ENCODE measurements around the gene ATP8A2.

ATP8A2 gene

DNA sequence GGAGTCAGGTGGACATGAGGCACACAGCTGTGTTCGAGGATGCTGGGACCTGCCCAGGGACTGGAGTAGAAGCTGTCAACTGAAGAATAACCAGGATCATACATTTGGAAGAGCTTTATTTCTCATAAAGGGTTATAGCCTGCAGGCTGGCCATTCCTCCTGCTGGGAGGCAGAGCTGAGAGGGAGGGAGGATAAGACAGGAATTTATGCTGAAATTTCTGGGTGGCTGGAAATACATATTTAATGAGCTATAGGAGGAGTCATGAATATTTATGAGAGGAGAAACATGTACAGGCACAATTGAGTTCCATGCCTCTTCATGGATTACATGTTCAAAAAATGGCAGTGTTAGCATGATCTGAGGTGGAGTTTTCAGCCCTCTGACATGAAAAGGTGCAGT is 528.2 kb downstream of the ATP8A2 start:
- no peak for DNase-seq

DNA sequence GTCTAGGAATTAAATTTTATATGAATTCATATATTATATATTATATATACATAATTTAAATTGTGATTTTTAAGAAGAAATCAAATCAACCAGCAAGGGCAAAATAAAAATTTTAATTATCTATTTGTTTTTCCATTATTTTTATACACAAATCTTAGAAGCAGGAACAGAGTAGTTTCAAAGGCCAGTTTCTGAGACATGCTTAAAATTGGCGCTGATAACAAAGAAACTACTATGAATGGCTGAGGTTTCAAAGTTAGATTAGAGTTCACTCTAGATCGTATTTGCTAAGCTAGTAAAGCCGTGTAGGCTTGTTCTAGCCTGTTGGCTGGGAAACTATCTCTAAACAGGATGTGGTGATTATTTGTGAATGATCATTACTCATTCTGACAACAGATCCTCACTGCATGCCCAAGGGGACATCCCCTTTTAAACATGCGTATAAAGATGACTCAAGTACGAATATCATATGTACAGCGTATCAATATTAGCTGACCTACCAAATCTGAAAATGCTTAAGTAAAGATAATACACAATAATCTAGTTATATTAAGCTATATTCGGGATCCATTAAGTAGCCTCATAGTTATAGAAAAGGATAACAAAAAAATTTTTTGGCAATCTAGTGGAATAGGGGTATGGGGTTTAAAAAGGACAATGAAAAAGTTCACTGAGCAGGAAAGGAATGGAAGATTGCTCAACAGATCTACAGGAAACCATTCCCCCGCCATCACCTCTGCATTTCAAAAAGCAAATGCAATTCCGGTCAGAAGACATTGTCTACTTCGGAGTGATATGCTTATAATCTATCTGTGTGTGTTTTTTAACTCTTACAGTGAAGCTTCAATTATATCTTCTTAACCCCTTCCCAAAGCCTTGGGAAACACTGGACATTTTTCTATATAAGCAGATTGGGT is 529.9 kb downstream of the ATP8A2 start:
- no peak for DNase-seq

DNA sequence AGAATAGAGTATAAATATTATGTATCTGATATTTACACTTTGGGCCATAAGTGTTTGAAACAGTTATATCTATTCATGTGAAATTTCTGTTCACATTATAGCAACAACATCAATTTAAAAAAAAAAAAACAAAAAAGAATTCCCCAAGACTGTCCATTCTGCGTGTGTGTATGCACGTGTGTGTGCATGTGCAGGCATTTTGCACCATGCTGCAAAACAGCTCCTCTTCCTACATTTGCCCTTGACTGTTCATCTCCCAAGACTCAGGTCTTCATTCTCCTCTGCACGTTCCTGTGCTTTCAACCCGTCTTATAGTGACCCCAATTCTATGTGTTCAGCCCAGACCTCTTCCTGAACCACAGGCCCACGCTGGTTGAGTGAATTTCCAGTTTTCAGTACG is 530.7 kb downstream of the ATP8A2 start:
- no peak for DNase-seq

DNA sequence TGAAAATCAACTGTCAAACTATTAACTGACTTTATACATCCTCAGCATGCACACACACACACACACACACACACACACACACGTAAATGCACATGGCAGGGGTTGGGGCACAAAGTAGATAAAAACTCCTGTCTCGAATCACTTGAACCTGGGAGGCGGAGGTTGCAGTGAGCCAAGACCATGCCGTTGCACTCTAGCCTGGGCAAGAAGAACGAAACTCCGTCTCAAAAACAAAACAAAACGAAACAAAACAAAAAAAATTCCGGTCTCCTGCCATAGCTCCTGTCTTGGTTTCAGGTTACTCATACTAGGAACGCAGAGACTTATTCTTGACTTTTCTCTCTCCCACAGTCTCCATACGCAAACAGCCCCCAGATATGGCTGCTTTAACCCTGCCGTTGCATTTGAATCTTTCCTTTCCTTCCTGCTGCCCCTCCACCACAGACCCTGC is 531.1 kb downstream of the ATP8A2 start:
- DNase-seq = no peak

DNA sequence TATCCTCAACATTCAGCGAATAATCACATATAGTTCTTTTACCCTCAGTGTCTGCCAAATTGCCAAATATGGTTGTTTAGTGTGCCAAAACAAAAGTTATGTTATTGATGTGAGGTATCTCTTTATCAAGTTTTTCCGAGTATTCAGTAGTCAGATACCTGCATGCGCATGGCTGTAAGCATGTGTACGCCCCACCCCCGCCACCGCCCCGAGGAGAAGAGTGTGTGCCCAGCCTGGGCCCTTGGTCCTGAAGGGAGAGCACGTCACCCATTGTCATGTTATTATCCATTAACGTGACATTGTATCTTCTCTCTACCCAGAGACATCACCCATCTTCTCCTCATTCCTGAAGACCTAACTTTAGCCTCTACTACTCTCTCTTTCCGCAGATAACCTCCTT is 533.1 kb downstream of the ATP8A2 start:
- no peak for DNase-seq

DNA sequence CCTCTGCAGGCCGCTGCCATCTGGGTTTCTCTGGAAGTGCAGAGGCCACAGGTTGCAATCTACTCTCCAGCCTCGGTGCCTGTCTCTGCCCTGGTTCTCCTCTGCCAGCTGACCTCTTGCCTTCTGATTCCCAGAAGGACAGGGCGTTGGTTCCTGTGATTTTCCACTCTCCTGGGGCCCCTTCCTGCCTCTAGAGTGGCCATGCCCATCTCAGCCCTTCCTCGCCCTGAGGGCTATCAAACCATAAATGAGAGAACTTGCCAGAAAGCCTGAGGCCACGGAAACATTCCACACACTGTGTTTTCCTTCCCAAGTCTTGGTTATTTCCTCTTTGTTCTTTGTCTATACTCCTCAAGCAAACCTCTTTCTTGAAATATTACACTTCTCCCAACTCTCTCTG is 533.8 kb downstream of the ATP8A2 start:
- no peak for DNase-seq

DNA sequence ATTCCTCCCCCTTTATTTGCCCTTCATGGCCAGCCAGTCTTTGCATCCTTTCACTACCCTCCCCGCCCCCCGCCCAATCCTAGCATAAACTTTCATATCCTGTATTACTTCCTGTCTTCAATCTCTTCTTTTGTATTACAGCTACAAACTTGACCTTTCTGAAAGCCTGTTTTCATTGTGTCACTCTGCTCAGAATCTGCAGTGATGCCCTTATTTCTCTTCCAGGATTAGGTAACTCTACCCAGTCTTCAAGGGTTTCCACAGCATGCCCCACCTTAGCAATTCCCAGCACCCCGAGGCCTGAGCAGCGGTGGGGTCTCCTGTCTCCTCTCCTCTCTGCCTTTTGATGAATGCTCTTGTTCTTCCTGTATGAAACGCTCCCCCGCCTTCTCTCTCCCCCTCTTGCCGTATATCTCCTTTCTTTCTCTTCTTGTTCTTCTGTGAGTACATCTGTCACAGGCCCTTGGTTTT is 534.5 kb downstream of the ATP8A2 start:
- DNase-seq = no peak

DNA sequence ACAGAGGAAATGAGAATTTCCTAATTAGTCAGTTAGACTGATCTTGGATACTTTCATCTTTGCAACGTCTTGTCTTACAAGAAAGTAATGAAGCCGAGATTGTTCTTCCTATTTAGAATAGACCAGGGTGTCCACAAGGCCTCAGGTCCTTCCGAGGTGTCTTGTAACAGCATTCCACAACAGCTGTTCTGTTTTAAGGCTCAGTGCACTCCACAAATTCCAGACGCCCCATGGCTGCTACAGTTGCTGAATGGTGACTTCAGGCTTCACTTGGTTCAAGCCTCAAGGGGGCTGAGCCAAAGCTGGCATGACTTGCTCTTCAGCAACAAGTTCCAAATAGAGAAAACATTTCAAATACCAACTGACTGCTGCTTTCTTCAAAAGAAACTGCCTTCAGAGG is 536.6 kb downstream of the ATP8A2 start:
- DNase-seq = no peak

DNA sequence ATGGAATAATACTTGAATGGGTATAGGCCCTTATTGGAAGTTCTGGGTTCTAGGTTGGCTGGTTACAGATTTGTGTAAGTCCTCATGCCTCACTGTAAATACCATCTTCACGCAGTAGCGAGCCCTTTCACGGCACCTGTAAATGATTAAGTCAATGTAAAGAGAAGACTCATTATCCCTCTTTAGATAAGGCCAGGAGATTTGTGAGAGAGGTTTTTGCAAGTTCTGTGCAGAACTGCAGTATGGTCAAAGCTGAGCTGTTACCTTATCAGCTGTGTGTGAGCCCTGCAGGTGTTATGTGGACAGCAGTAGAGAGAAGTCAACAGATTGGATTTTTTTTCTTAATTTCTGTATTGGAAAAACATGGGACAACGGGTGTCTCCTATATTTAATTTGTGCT is 538.5 kb downstream of the ATP8A2 start:
- no peak for DNase-seq

DNA sequence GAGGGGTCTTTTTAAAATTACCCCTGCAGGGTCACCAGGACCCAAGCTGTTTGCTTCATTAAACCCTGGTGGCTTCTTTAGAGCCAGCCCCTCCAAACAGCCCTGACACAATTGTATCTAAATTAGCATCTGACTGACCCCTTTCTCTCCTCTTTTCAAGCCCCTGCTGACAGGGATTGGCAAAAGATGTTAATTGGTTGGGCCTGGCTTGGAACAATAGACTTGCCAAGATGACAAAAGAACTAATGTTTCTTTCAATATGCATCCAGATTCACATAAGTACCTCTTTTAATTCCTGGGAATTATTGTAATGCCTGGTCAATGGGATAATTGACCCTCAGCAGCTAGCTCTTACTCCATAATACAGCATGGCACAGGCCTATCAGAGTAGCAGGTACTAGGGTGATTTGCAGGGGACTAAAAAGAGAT is 539.2 kb downstream of the ATP8A2 start:
- DNase-seq = peak; percentile 75

DNA sequence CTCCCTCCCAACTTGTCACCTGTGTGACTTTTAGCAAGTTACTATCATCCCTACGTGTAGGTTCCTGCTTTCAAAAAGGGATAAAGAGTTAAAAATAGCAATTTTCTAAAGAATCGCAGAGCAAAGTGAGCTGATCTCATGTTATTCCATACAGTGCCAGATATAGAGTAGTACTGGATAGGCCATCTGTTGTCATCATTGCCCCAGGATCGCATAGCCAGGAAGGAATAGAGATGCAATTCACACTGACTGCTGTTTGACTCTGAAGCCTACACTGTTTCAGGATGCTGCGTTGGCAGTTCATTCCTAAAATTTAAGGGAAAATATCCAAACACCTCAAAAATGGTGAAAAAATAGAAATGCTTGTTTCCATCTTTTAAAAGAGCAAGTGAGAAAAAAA is 541.2 kb downstream of the ATP8A2 start:
- no peak for DNase-seq

DNA sequence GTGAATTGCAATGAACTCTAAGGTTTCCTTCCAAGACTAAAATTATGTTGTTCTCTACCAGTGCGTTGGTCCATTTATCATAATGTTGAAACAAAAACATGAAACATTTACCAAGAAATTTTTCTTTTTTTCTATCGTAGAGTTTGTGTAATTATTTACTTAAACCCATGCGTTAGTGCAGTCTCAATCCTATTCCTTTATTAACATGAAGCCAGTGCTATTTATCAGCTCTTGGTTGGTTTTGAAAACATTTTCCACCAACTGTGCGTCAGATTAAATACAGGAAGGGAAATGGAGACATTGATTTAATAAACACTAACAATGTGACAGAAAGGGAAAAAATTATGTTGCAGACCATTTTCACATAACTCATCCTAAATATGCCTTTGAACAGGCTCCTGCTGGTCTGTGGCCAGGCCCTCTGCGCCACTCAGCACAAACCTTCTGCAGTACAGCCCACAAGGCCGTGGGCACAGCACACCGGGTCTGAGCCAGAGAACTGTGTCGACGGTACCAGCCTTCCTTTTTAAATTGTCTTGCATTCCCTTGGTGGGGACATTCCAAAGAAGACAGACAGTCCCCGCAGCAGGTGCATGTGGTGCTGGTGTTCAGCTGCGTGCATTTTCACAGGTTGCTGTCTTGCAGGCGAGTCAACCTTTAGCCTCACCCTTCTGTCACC is 544.2 kb downstream of the ATP8A2 start:
- DNase-seq = no peak

DNA sequence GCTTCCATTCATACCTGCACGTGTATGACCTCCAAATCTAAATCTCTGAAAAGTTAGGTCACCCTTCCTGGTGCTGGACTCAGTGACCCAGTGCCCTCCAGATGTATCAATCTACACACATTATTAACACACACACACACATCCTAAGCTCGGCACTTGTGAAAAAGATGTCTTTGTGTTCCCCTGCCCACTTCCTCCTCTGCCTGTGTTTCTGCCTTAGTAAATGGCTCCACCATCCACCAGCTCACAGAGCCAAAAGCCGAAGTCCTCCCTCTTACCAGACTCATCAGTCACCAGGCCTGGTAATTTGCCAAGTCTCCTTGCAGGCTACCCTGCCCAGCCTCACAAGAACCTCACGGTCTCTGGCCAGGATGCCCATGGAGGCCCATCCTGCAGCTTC is 548.5 kb downstream of the ATP8A2 start:
- DNase-seq = no peak

DNA sequence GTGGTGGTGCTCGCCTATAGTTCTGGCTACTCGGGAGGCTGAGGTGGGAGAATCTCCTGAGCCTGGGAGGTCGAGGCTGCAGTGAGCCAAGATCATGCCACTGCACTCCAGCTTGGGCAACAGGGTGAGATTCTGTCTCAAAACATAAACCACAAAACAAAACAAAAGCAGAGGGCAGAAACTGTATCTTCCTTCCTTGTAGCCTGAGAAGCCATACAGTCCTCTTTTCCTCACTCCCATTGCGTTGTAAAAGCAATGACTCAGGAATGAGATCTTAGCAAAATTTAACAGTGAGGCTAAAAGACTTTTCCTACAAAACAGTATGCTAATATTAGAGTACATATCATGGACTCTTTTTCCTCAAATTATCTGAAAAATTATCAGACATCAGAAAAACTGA is 549.2 kb downstream of the ATP8A2 start:
- DNase-seq = no peak

DNA sequence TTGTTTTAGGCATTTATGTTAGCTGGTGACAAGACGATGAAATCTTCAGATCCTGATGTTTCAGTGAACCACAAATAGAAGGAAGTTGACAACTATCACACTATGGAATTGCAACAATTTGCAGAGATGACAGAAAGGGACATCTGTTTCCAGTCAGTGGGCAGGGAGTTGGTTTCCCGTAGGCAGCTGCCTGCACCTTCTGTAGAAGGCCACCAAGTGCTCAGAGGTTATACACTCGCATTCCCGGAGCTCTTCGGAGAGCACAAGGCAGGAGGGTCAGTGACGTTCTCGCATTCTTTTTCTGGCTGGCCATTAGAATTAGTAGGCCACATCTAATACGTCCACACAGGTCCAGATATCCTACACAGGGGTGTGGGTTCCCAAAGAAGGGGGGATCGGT is 550.6 kb downstream of the ATP8A2 start:
- DNase-seq = no peak

DNA sequence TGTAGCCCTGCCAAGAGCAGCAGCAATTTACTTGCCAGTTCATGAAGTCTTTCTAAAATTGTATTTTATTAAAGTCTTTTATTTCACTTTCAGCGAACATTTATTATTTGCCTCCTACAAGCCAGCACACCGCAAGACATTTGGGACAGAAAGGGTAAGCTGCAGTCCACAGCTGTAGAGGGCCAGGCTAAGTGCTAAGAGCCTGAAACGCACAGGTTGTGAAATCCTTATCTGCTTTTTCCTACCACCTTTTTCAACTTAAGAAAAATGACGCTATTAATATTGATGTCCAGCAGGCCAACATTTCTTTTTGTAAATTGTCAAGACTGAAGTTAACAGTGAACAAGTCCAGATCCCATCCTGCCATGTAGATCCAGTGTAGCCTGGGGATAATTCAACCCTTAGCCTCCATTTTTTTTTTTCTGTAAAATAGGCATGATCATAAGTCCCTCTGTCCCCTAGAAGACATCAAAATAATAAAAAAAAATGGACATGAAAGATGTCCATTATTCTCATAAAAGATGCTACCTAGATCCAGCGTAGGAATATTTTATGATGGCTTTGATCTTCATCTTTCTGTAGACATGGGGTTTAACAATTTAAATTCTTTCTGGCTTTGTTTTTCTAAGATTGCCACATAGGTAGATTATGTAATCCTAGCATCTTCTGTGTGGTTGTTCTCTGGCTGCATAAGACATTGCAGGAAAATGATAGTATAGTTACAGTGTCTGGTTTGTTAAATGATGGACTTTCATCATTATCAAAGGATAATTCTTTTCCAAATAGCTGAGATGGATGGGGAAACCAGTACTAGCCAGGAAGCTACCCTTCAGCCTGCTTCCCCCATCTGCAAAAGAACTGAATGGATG is 551.7 kb downstream of the ATP8A2 start:
- DNase-seq = no peak

DNA sequence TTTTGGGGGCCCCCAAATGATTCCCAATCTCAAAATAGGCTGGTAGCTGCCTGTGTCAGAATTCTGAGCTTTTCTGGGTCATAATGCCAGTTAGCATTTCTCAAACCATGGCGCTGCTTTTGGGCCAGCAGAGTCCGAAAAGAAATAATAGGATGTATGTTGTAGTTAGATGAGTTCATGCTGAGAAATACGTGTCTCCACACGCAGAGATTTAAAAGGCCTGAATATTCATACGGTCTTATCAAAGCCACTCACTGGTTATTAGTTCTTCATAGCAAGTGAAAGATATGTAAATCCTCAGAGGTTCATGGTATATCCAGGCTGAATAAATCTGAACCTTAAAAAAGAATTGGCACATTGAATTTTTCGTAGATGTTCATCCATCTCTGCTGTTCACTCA is 555.6 kb downstream of the ATP8A2 start:
- DNase-seq = no peak

DNA sequence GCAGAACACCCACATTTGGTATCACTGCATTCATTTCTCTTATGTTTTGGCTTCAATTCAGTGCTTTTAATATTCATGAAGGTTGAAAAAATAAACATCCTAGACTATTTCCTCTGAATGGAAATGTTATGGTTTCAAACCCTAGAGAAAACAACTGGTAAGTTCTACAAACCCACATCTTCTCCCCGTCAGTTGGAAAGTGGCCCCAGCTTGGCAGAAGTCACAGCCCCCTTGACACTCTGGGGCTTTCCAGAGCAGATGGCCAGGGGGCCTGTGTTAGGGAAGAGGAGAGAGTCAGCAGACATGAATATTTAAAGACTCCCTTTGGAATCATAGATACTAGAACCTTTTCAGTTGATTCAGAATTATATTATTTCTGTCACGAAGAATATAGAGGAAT is 556.2 kb downstream of the ATP8A2 start:
- no peak for DNase-seq

DNA sequence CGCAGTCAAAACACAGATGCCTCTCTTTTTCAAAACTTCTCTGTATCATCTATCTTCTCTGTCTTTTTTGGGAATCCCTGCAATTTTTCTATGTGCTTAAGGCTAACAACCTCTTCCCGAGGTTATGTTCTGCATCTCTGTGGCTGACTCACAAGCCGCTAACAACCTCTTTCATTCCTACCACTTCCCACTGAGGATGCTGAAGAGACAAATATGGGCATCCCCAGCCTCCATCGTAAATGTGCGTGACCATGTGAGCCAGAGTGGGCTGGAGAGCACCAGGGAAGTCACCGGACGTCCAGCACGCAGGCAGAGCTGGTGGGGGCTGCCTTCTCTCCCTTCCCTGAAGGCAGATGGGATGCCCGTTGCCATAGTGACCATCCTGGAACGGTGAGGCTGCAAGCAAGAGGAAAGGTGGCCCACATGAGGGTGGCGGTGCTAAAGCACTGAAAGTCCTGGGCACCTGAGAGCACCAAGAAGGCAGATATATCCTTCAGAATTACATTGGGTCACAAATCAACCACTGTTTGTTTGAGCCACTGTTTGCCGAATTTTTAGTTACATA is 557.2 kb downstream of the ATP8A2 start:
- no peak for DNase-seq

DNA sequence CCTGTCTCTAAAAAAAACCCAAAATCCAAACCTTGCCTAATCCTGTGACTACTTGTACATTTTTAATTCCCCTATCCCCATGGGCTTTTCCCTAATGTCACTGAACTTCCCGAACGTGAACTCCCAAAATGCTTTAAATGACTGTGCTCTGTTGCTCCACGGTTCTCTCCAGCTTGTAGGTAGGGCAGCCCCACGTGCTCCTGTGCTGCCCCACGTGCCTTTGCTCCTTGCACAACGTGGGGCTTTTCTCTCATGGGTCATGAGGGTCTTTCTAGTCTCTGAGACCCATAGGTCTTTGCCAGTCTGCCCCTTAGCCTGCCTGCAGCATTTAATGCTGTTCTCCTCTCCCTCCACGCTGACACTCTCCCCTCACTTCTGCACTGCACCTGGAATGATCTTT is 558.0 kb downstream of the ATP8A2 start:
- no peak for DNase-seq

DNA sequence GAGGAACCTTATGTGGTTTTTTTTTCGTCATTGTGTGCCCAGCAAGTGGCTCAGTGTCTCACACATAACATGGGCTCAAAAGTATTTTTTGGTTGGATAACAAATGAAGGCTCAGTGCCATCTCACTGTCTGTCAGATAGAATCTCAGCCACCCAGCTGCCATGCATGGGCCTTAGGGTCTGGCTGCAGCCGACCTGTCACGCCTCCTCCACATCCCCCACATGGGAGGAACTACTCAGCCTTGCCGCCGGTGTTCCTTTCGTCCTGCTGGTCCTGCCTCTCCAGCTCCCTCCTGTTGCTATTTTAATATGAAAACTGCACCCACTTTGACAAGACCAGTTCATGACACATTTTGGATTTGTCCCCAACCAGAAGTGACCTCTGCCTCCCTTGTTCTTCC is 558.9 kb downstream of the ATP8A2 start:
- no peak for DNase-seq

DNA sequence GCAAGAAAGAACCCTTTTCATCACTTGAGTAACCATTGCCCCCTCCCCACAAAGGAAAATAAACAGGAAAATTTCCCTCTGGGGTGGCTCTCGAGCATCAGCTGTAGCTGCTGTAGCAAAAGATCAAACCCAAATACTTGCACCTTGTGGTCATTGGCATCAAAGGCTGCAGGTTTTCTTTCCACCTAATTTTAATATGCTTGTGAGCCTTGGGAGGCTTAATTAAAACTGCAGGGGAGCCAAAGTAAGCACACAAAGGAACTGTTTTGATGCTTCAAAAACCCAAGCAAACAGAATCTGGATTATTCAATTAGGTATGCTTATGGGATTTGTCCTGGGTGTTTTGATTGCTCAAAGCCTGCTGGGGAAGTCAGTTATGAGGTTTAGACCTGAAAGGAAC is 560.6 kb downstream of the ATP8A2 start:
- DNase-seq = peak; percentile 76

DNA sequence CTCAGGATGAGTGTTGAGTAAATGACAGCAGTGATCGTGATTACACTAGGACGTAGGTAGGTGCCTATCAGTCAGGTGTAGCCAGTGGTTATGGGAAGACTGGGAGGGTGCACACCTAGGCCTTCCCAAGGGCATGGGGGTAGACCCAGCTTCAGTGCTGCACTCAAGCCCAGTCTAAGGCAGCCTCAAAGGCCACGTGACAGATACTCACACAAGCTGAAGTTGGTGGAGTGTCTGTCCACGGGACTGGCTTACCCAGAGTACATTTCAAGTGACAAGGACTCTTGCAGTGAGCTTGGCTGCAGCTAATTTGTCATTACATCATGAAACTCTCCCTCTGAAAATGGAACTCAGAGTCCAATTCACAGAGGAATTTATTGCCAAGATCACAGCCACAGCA is 561.7 kb downstream of the ATP8A2 start:
- no peak for DNase-seq
